Uterus (tissue), 2 donors: Measurements from ENCODE around the gene TXNDC11.

Experiments
- POLR2A ChIP-seq, 2 donors: fragments of 450-650 bp; IDR thresholded peaks; one replicate each; pipeline ENCODE4 v1.6.1; 2016; ENCODE audit warnings: antibody characterized with exemption in 2 of 2, mild to moderate bottlenecking in 1 of 2, moderate library complexity in 1 of 2
- TF ChIP-seq, protein P1 (sequence below), 4 experiments: fragments of 200-600 bp in 2 of 4; fragments of 450-650 bp in 2 of 4; sonication (generic) in 2 of 4; IDR thresholded peaks; one replicate each; pipeline ENCODE4 v1.5.1; 2016 to 2019; ENCODE audit warnings: antibody characterized with exemption in 4 of 4, mild to moderate bottlenecking in 2 of 4, moderate library complexity in 1 of 4

DNA sequence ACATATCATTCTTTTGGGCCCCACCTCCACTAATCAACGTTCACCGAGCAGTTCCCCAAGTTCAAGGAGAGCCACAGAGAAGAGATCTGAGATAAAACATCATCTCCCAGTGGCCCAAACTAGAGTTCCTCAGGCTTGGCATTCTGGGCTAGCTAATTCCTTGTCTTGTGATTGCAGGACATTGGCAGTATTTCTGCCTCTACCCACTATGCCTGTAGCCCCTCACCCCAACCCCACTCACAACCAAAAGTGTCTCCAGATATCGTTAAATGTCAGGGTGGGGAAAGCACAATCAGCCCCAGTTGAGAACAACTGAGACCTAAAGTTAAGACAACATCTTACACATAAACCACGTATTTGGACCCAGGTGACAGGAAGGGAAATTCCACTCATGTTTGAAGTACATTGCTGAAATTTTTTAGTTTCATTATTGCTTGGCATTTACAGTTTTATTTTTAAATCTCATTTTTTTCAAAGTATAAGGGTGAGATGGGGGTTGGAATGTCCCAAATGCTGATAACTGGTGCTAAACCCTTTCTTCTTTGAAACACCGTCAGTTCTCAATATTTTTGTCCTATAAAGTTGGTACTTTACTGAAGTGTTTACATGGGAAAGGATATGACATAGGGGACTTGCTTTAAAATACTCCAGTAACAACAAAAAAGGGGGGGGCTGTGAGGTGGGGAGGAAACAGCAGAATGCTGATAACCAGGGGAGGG lies 40.8 kb upstream of the TXNDC11 start:
- TF ChIP-seq, protein P1, sequence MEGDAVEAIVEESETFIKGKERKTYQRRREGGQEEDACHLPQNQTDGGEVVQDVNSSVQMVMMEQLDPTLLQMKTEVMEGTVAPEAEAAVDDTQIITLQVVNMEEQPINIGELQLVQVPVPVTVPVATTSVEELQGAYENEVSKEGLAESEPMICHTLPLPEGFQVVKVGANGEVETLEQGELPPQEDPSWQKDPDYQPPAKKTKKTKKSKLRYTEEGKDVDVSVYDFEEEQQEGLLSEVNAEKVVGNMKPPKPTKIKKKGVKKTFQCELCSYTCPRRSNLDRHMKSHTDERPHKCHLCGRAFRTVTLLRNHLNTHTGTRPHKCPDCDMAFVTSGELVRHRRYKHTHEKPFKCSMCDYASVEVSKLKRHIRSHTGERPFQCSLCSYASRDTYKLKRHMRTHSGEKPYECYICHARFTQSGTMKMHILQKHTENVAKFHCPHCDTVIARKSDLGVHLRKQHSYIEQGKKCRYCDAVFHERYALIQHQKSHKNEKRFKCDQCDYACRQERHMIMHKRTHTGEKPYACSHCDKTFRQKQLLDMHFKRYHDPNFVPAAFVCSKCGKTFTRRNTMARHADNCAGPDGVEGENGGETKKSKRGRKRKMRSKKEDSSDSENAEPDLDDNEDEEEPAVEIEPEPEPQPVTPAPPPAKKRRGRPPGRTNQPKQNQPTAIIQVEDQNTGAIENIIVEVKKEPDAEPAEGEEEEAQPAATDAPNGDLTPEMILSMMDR (IDR thresholded peaks at IDR 0.05), result no peak
- TF ChIP-seq POLR2A (IDR thresholded peaks at IDR 0.05), result no peak
